ENCODE measurements around the gene TERT. TPM values are rescaled to one million over a fixed set of nuclear protein-coding genes. Genes with fewer than 3 reads are reported as not detected.

Gene TERT
- total RNA-seq, 3 donors from 2014 or later = 2.1 to 5.0 (median 2.8) TPM

GRCh38 chr5:1256776-1257175 is 38.1 kb downstream of the TERT start:
- no peak overlapping the region for H3K4me3 ChIP-seq

DNA sequence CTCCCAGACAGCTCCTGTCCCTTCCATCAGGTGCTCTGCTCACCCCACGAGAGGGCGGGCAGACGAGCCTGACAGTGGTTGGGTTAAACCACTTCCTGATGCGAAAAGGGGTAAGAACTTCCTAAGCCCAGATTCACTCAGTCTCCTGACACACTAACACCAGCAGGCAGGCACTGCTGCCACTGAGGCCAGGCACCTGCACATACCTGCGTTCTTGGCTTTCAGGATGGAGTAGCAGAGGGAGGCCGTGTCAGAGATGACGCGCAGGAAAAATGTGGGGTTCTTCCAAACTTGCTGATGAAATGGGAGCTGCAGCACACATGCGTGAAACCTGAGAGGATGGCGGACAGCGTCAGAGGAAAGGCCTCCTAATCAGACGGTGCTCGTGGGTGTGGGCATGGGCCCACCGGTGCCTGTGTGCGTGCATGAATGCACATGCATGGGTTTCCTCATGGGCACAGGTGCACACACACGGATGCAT is 39.7 kb downstream of the TERT start:
- H3K4me3 ChIP-seq = no peak overlapping the region
- H3K36me3 ChIP-seq (ENCODE audit: low read depth) = no peaks in the 10 kb centered on the region
- ATAC-seq (peak; percentile 26), DNase-seq (no peak)
- no peaks in the 10 kb centered on the region for H3K9me3 ChIP-seq
- H3K4me1 ChIP-seq (ENCODE audit: low read depth) = peaks cover 4% of the 10 kb centered on the region
- TF ChIP-seq CTCF (IDR thresholded peaks at IDR 0.05) = no peak
- intact Hi-C loops (cut with DNase I, micrococcal nuclease) = no loop called here

More at GRCh38 chr5:1256776-1257175, 38.1 kb downstream of the TERT start:
- no peaks in the 10 kb centered on the region for H3K36me3 ChIP-seq (ENCODE audit: low read depth)
- peaks cover 2% of the 10 kb centered on the region for H3K4me1 ChIP-seq (ENCODE audit: low read depth)
- no peaks in the 10 kb centered on the region for H3K9me3 ChIP-seq
- intact Hi-C loops (cut with DNase I, micrococcal nuclease) = no loop called here
- no peak for ATAC-seq
- no peak for DNase-seq
- TF ChIP-seq CTCF (IDR thresholded peaks at IDR 0.05) = no peak

- no peaks in the 10 kb centered on the region for H3K36me3 ChIP-seq (ENCODE audit: low read depth)
- ATAC-seq (no peak), DNase-seq (no peak)
- TF ChIP-seq CTCF (IDR thresholded peaks at IDR 0.05) = no peak
- no peaks in the 10 kb centered on the region for H3K9me3 ChIP-seq
- peaks cover 4% of the 10 kb centered on the region for H3K4me1 ChIP-seq (ENCODE audit: low read depth)
- intact Hi-C loops (cut with DNase I, micrococcal nuclease) = no loop called here
- no peak overlapping the region for H3K4me3 ChIP-seq
Observed at GRCh38 chr5:1254196-1254595, 40.7 kb downstream of the TERT start.

DNA sequence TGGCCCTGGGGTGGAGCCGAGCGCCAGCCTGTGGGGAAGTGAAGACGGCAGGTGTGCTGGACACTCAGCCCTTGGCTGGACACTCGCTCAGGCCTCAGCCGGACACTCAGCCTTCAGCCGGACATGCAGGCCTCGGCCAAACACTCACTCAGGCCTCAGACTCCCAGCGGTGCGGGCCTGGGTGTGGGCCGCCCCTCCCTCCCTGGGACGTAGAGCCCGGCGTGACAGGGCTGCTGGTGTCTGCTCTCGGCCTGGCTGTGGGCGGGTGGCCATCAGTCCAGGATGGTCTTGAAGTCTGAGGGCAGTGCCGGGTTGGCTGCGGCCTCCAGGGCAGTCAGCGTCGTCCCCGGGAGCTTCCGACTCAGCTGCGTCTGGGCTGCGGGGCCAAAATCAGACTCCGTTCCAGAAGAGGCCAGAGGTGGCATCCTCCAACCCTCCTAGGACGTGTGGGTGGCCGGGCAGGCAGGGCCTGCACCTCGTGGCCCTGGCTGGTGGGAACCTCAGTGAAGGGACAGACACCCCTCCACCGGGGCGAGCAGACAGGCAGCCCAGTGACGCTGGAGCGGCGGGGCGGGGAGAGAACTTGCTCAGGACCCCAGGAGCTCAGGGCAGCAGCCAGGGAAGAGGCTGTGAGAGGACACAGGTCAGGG is 41.3 kb downstream of the TERT start:
- intact Hi-C loops (cut with DNase I, micrococcal nuclease) = no loop called here

DNA sequence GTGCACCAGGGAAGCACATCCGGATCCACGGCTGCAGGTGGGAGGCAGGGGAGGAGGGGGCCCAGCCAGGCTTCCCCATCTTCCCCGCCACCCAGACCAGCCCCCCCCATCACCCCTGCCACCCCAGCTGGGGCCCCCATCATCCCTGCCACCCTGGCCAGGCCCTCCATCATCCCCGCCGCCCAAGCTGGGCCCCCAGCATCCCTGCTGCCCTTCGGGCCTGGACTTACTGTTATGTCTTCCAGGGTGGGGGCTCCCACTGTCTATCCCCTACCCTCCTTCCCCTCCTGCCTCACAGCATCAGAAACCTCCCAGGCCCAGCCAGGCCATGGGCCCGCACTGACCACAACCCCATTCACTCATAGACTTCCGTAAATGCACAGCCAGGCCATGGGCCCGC is 42.2 kb downstream of the TERT start:
- ATAC-seq = no peak
- no peak for TF ChIP-seq CTCF (IDR thresholded peaks at IDR 0.05)
- Histone ChIP-seq H3K4me3 (no peak overlapping the region), H3K9me3 (no peaks in the 10 kb centered on the region), H3K36me3 (ENCODE audit: low read depth) (no peaks in the 10 kb centered on the region), H3K4me1 (ENCODE audit: low read depth) (peaks cover 4% of the 10 kb centered on the region)
- intact Hi-C loops (cut with DNase I, micrococcal nuclease) = no loop called here
- no peak for DNase-seq

More for the DNA sequence above, 41.3 kb downstream of the TERT start:
- H3K4me1 ChIP-seq (ENCODE audit: low read depth) = peaks cover 4% of the 10 kb centered on the region
- no peak overlapping the region for H3K4me3 ChIP-seq
- TF ChIP-seq CTCF (IDR thresholded peaks at IDR 0.05) = no peak
- no peaks in the 10 kb centered on the region for H3K36me3 ChIP-seq (ENCODE audit: low read depth)
- ATAC-seq = no peak
- no peaks in the 10 kb centered on the region for H3K9me3 ChIP-seq
- no peak for DNase-seq

All from mucosa of descending colon (tissue), 3 donors.